ENCODE results near the gene ZFP91. TPM values are rescaled to one million over a fixed set of nuclear protein-coding genes. Genes with fewer than 3 reads are reported as not detected.

ZFP91 gene
- polyA plus RNA-seq, 1 of the 3 experiments (the other 2 are of a cell fraction), result 12.2 TPM

DNA sequence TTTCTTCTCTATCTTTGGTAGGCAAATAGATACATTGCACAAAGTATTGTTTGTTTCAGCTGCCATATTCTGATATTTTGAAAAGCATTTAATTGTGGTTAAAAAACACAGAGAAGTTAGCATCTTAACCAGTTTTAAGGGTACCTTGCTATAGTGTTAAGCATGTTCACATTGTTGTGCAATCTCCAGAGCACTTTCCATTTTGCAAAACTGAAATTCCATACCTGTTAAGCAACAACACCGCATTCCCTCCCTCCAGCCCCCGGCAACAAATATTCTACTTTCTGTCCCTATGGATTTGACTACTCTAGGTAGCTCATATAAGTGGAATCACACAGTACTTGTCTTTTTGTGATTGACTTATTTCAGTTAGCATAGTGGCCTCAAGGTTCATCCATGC lies 77.5 kb downstream of the ZFP91 start:
- Histone ChIP-seq H3K4me1 (ENCODE audit: control insufficient read depth in 1 of 2, insufficient read depth in 2 of 2, low read depth in 1 of 2, low read length in 1 of 2) (no peaks in the 10 kb centered on the region), H3K27me3 (ENCODE audit: insufficient read depth) (no peaks in the 10 kb centered on the region), H3K36me3 (replicated peaks in 1 of 2; ENCODE audit: control insufficient read depth in 1 of 2, insufficient read depth in 2 of 2, low read length in 1 of 2) (no peaks in the 10 kb centered on the region), H3K27ac (ENCODE audit: low read depth in 2 of 2, low read length in 1 of 2) (no peak overlapping the region), H3K9ac (no peak overlapping the region), H3F3A (replicated peaks; ENCODE audit: insufficient read depth) (no peaks in the 10 kb centered on the region), H2AFZ (ENCODE audit: low read depth) (no peak overlapping the region), H3K4me2 (no peak overlapping the region), H3K9me2 (no peaks in the 10 kb centered on the region), H3K79me2 (ENCODE audit: insufficient read depth) (no peaks in the 10 kb centered on the region), H3K9me3 (no peaks in the 10 kb centered on the region), H4K20me1 (ENCODE audit: insufficient read depth) (no peaks in the 10 kb centered on the region), H3K4me3 (ENCODE audit: low read depth in 2 of 2, low read length in 1 of 2) (no peak overlapping the region)
- WGBS (ENCODE audit: low lambda C conversion rate), result 75% methylated on average over 2 of the region's 2 CpGs
- TF ChIP-seq RCOR1 (IDR thresholded peaks at IDR 0.05; ENCODE audit: low read length) (no peak), TAF1 (IDR thresholded peaks at IDR 0.05; ENCODE audit: borderline replicate concordance, low read depth, low read length) (no peak), EZH2phosphoT487 (IDR thresholded peaks at IDR 0.05; ENCODE audit: borderline replicate concordance, low read depth) (no peak), JUND (IDR thresholded peaks at IDR 0.05) (no peak), RAD21 (IDR thresholded peaks at IDR 0.05; ENCODE audit: low read length) (no peak), EP300 (IDR thresholded peaks at IDR 0.05; ENCODE audit: borderline replicate concordance in 1 of 2, low read depth in 1 of 2, low read length in 1 of 2) (no peak), TCF12 (IDR thresholded peaks at IDR 0.05) (no peak), GATA2 (CRISPR knock-in tag; IDR thresholded peaks at IDR 0.05) (no peak), NRF1 (IDR thresholded peaks at IDR 0.05; ENCODE audit: low read depth, low read length) (no peak), MEF2A (IDR thresholded peaks at IDR 0.05; ENCODE audit: borderline replicate concordance, low read depth) (no peak), FOXM1 (IDR thresholded peaks at IDR 0.05; ENCODE audit: low read depth) (no peak), SMC3 (IDR thresholded peaks at IDR 0.05; ENCODE audit: low read depth, low read length) (no peak)
- TF ChIP-seq, protein P1, sequence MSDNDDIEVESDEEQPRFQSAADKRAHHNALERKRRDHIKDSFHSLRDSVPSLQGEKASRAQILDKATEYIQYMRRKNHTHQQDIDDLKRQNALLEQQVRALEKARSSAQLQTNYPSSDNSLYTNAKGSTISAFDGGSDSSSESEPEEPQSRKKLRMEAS (IDR thresholded peaks at IDR 0.05; ENCODE audit: low read depth), result no peak
- TF ChIP-seq, protein P2, sequence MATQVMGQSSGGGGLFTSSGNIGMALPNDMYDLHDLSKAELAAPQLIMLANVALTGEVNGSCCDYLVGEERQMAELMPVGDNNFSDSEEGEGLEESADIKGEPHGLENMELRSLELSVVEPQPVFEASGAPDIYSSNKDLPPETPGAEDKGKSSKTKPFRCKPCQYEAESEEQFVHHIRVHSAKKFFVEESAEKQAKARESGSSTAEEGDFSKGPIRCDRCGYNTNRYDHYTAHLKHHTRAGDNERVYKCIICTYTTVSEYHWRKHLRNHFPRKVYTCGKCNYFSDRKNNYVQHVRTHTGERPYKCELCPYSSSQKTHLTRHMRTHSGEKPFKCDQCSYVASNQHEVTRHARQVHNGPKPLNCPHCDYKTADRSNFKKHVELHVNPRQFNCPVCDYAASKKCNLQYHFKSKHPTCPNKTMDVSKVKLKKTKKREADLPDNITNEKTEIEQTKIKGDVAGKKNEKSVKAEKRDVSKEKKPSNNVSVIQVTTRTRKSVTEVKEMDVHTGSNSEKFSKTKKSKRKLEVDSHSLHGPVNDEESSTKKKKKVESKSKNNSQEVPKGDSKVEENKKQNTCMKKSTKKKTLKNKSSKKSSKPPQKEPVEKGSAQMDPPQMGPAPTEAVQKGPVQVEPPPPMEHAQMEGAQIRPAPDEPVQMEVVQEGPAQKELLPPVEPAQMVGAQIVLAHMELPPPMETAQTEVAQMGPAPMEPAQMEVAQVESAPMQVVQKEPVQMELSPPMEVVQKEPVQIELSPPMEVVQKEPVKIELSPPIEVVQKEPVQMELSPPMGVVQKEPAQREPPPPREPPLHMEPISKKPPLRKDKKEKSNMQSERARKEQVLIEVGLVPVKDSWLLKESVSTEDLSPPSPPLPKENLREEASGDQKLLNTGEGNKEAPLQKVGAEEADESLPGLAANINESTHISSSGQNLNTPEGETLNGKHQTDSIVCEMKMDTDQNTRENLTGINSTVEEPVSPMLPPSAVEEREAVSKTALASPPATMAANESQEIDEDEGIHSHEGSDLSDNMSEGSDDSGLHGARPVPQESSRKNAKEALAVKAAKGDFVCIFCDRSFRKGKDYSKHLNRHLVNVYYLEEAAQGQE (IDR thresholded peaks at IDR 0.05; ENCODE audit: low read depth, low read length), result no peak
- TF ChIP-seq, protein P3, sequence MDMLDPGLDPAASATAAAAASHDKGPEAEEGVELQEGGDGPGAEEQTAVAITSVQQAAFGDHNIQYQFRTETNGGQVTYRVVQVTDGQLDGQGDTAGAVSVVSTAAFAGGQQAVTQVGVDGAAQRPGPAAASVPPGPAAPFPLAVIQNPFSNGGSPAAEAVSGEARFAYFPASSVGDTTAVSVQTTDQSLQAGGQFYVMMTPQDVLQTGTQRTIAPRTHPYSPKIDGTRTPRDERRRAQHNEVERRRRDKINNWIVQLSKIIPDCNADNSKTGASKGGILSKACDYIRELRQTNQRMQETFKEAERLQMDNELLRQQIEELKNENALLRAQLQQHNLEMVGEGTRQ (IDR thresholded peaks at IDR 0.05; ENCODE audit: borderline replicate concordance, low read depth, low read length), result no peak
- no peak for DNase-seq
- ChIA-PET POLR2A (no interaction called here), CTCF (no interaction called here)
